GM12874 (cell line): ENCODE data around the gene CHRD.

Source experiments
- TF ChIP-seq, protein P1 (sequence below): IDR thresholded peaks from 2 replicates; pipeline ENCODE4 v1.5.1; 2011; ENCODE audit warnings: low read depth, mild to moderate bottlenecking, control low read depth, low read length, moderate library complexity; ENCODE audit not compliant: insufficient read depth

CHRD gene

DNA sequence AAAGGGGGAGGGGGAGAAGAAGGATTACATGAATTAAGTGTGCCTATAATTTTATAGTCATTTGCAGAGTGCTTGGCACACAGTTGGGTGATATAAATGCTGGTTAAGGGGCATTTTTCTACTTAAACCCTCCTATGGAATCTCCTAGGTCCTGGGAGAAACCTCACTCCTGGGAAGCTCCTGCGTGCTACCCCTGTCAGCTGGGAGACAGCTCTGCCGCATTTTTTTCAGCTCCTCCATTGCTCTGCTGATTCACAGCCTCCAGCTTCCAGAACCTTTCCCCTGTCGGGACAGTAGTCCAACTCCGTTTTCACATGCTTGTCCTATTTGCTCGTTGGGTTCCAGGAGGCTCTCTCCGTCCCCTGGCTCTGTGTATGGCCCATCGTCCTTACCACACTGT lies 59.2 kb downstream of the CHRD start:
- TF ChIP-seq, protein P1, sequence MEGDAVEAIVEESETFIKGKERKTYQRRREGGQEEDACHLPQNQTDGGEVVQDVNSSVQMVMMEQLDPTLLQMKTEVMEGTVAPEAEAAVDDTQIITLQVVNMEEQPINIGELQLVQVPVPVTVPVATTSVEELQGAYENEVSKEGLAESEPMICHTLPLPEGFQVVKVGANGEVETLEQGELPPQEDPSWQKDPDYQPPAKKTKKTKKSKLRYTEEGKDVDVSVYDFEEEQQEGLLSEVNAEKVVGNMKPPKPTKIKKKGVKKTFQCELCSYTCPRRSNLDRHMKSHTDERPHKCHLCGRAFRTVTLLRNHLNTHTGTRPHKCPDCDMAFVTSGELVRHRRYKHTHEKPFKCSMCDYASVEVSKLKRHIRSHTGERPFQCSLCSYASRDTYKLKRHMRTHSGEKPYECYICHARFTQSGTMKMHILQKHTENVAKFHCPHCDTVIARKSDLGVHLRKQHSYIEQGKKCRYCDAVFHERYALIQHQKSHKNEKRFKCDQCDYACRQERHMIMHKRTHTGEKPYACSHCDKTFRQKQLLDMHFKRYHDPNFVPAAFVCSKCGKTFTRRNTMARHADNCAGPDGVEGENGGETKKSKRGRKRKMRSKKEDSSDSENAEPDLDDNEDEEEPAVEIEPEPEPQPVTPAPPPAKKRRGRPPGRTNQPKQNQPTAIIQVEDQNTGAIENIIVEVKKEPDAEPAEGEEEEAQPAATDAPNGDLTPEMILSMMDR: no peak
